IPS-NIHi7 (cell line): ENCODE measurements around the gene BAZ1A.
A peak's percentile ranks its signal among the peaks of the same experiment; 100 is the strongest.
"Not testable (repeated sequence)": the region's sequence is repeated elsewhere in the genome, so short reads cannot be mapped to it uniquely, and the experiment has no call there.

ENCODE experiments used
- DNase-seq: peaks from one replicate; pipeline ENCODE4 v3.0.0; 2012; ENCODE audit warnings: mixed read lengths; ENCODE audit errors: extremely low spot score

The BAZ1A gene

GRCh38 chr14:34782031-34782430 is 93.1 kb downstream of the BAZ1A start:
- no peak for DNase-seq

GRCh38 chr14:34781242-34781641 is 93.9 kb downstream of the BAZ1A start:
- DNase-seq: no peak

GRCh38 chr14:34780646-34781045 is 94.5 kb downstream of the BAZ1A start:
- no peak for DNase-seq

GRCh38 chr14:34778744-34779143 is 96.4 kb downstream of the BAZ1A start:
- no peak for DNase-seq

GRCh38 chr14:34776611-34777010 is 98.5 kb downstream of the BAZ1A start:
- DNase-seq: no peak

GRCh38 chr14:34775922-34776321 is 99.2 kb downstream of the BAZ1A start:
- DNase-seq: no peak

GRCh38 chr14:34775342-34775741 is 99.8 kb downstream of the BAZ1A start:
- DNase-seq: no peak

GRCh38 chr14:34770901-34771300 is 104.3 kb downstream of the BAZ1A start:
- DNase-seq: no peak

GRCh38 chr14:34766606-34767005 is 108.6 kb downstream of the BAZ1A start:
- no peak for DNase-seq

- no peak for DNase-seq
Observed at GRCh38 chr14:34766060-34766459, 109.1 kb downstream of the BAZ1A start.

- DNase-seq: no peak
Observed at GRCh38 chr14:34755215-34755614, 119.9 kb downstream of the BAZ1A start.

GRCh38 chr14:34754687-34755086 is 120.5 kb downstream of the BAZ1A start:
- DNase-seq: no peak

GRCh38 chr14:34750670-34751069 is 124.5 kb downstream of the BAZ1A start:
- DNase-seq: no peak

- no peak for DNase-seq
Observed at GRCh38 chr14:34750233-34750632, 124.9 kb downstream of the BAZ1A start.

- DNase-seq: no peak
Observed at GRCh38 chr14:34749408-34749807, 125.8 kb downstream of the BAZ1A start.

- no peak for DNase-seq
Observed at GRCh38 chr14:34742270-34743115, 132.7 kb downstream of the BAZ1A start.

- no peak for DNase-seq
Observed at GRCh38 chr14:34741840-34742239, 133.3 kb downstream of the BAZ1A start.

- not testable (repeated sequence) for DNase-seq
Observed at GRCh38 chr14:34740139-34740538, 135.0 kb downstream of the BAZ1A start.

- DNase-seq: not testable (repeated sequence)
Observed at GRCh38 chr14:34737079-34737478, 138.1 kb downstream of the BAZ1A start.

- DNase-seq: no peak
Observed at GRCh38 chr14:34733245-34733644, 141.9 kb downstream of the BAZ1A start.

- DNase-seq: no peak
Observed at GRCh38 chr14:34732802-34733201, 142.4 kb downstream of the BAZ1A start.

- DNase-seq: no peak
Observed at GRCh38 chr14:34723867-34724266, 151.3 kb downstream of the BAZ1A start.

GRCh38 chr14:34722723-34723545 is 152.2 kb downstream of the BAZ1A start:
- DNase-seq: peak; percentile 69
